GM19351 (cell line): ENCODE measurements around the gene TBCK.

Experiments used
- ATAC-seq: cut with Tn5 transposase; IDR thresholded peaks from one replicate; pipeline ENCODE4 v1.9.1; 2021; ENCODE audit warnings: mild to moderate bottlenecking, moderate library complexity; ENCODE audit not compliant: unreplicated experiment

The TBCK gene

DNA sequence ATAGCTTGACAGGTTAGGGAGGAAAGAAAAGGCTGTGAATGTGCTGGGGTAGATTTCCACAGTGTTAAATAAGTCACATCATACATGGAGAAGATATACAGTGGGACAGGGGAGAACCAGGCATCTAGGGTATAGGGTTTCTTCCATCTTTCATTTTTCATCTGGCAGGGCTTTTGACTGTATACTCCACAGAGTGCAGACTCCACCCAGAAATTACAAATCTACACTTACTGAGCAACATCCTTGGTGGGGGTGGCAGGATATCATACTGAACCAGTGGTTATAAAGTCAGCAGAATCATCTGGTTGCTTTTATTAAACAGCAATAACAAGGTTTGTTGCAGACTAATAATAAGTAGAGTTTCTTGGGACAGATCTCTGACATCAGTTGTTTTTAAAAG is 266.5 kb downstream of the TBCK start:
- no peak for ATAC-seq

DNA sequence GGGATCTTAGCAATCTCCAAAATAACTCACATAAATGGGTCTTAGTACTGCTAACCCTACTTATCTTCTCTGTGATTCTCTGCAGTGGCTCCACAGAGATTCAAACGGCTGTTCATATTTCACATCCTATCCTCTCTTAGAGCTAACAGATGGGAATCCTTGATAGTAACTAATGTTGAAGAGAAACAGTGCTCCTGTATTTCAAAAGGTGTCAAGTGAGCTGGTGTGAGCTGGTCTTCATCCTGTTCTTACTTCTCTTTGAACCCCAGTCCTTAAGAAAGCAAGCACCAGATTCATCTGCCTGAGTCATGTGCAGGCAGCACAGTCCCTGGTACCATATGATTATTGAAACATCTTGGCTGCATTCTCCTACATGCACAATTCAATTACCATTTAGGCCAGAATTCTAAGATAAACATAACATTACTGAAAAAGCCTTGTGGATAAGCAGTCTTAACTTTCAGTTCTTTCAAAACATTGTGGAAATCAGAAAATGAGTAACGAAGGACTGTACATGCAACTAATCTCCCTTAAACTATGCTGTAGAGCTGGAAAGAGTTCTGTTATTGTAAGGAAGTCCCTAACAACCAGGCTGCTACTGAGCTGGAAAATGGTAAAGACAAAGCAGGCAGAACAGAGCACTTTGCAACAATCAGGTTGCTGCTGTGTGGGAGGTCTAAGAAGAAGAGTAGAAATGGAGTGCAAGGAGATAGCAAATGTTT is 267.6 kb downstream of the TBCK start:
- no peak for ATAC-seq

DNA sequence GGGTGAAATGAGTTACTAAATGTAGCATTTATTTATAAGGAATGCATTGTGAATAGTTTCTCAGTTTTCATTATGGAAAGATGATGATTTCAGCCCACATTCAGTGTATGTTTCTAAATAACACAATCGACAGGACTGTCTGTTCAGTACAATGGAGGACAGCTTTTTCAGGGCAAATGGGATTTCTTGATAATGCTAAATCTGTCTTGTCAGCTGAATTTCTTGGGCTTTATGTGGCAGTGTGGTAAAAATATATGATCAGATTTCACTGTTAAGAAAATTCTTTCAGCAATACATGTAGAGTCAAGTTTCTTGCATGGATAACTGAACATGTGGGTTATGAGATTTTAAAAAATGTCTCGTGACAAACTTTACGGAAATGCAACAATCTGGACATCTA is 269.9 kb downstream of the TBCK start:
- no peak for ATAC-seq

DNA sequence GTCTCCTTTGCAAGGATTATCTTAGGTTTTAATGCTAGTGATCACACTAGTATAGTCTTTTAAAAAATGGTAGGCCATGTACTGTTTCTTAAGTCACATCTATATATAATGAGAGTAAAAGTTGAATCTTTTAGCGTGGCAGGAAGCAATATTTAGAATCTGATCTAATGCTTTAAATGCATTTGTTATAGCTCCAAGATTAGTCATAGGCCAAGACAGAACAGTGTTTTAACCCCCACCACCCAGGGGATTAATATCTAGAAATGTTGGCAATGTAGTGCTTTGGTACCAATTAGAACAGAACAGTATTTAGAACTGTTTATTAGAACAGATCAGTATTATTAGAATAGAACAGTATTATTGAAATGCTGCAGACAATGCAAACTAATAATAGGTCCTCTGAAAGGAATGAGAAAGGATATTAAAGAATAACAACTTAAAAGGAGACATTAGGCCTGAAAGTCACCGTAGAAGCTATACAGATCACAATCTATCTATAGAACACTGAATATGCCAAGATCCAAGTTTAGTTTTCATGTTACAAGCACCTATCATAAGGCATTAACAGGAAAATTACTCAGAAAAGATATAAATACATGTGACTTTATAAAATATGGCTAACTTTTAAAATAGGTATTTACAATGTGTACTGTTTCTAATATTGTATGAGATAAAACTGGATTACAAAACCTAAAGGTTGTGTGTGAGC is 274.6 kb downstream of the TBCK start:
- no peak for ATAC-seq

DNA sequence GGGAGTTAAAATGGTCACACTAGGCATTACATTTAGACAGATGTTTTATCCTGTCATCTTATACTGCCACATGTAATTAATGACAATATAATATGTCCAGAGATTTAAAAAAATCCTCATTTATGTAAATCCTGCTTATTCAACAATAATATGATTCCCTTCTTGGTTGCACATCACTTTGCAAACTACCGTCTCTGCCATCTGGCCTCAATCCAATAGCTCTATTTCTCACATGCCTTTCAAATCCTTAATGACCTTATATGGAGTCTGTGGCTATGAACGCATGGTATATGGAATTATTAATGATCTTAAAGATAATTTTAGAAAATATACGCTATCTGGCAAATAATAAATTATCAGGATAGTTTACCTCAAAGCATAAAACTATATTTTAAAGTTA is 276.2 kb downstream of the TBCK start:
- no peak for ATAC-seq

DNA sequence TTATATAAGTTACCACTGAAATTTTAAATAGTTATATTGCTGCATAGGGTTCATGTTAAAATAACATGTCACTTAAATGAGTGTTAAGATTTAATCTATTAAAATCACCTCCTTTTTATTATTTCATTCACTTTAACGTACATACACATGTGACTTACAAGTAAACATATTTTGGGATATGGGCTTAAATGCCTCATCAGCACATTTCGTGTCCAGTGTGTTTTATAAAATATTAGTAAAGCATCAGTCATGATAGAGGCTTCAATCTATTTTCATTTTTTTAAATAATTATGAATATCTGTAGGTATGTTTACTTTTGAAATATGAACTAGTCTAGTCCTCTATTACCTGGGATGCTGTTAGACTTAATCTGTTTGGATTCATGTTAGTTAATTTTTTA is 277.1 kb downstream of the TBCK start:
- no peak for ATAC-seq

DNA sequence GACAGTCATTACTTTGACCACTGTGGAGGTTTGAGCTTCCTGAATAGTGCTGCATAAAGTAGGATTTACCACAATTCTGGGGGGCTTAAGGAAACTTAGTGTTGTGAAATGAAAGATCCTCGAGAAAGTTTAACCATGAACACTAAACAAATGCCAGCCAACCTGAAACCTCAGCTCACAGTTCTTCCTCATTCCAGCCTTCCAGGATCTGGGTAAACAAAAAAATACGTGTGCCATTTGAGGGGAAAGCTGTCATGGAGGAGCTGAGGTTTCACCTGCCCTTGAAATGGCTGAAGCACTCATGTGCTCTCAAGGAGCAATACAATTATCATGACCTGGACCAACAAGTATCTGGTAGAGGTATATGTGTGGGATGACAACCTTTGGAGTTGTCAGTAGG is 278.0 kb downstream of the TBCK start:
- ATAC-seq, result no peak

DNA sequence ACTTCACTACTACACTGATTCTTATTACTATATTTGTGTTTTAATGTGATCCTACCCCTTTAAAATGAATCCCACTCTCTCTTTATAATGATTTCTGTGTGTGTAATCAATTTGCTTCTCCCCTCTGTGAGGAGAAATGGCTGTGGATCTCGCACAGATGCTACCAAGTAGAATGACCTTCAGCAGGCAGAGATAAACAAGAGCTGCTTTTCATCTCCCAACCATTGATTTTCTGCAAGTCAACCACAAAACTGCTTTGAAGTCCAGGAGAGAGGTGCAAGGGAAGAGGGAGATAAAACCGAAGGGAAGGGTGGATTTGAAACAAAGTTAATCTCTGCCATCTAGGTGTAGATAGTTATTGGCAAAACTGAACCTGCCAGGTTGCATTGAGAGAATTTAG is 279.2 kb downstream of the TBCK start:
- ATAC-seq, result no peak

DNA sequence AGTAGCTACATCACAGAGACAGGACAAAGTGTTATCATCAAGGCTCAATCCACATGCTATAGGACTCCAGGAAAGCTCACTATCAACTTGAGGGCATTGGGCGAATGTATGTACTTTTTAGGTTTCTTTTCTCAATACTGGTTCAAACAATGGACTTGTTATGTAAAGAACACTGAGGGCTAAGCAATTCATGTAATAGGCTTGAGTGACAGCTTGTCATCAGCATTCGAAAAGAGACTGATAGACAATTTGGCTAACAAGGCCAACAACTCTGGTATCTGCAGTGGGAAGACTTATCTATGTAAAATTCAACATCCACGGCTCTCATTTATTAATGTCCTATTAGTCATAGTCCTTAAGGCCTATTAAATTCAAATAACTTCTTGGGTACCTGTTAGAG is 279.7 kb downstream of the TBCK start:
- ATAC-seq, result no peak

DNA sequence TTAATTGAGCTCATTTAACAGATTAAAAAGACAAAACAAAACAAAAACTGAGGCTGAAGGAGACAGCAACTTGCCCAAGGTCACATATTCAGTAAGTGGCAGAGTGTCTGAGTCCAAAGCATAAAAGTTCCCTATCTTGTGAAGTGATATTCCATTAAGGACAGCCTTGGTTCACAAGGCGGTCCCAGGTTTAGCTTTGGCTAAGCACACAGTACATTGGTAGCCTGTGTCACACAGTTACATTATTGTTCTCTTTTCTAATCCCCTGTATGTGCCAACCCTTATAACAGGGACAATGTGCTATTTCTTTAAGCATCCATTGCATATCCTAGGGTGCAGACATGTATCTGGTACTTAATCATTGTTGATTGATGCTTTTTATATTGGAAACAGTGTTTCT is 280.8 kb downstream of the TBCK start:
- ATAC-seq, result no peak

DNA sequence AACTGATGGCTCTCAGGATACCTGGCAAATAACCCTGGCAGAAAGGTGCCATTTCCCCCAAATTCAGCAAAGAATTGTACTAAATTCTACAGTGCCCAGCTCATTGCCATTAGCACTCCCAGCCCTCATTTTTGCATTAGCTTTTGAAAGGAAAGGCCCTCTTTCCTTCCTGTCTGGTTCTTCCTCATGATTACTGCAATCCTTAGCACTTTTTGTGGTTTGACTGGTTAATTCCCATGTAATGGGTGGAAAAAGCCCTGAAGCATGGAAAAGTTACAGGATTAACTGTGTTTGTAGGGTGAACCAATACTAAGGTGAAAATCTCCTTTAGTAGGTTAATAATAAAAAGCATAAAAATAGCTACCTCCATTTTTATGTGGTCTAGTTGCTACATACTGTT is 281.3 kb downstream of the TBCK start:
- no peak for ATAC-seq

DNA sequence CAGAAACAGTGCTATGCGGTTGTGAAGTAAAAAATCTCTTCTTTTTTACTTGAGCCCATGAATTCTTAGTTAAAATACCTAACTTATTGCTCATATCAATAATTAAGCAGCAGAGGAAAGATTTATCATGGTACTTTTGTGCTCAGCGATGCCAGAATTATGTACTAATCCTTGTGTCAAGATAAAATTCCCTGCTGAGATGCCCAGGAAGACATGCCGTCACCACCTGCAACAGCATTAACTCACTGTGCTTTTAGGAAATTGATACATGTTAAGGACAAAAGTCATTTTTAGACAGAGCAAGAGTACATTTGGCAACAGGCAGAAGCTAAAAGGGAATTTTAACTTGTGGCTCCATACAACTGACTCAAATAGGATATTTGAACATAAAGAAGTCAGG is 281.8 kb downstream of the TBCK start:
- no peak for ATAC-seq

DNA sequence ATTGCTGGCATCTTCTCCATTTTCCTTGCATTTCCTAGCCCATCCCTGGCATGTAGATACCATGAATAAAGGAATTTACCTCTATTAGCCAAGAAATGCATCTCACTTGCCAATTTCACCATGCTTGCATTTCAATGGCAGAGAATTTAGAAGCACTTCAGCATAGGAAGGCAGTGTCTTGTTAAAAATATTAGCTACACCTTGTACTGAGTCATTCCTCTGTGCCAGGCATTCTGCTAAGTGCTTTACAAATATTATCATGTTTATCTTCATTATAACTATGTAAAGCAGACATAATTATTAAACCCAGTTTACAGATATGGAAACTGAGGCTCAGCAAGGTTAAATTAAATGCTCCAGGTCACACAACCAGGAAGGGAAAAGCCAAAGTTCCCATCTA is 282.5 kb downstream of the TBCK start:
- no peak for ATAC-seq

DNA sequence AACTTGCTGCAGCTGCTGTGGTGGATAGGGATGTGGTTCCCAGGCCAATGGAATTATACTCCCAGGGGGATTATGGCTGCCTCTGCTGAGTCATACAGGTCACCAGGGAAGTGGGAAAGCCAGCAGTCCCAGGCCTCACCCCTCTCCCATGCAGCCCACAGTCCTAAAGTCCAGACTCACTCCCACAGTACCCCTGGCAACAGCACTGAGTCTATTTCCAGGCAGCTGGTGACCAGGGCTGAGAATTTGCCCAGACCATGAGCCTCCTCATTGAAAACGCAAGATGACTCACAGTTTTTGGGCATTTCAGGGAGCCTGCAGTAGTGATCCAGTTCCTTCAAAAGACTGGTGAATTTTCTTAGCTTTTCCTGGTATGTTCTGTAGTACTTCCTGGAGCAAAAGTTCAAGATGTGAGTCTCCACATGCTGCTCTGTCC is 283.1 kb downstream of the TBCK start:
- ATAC-seq, result no peak

DNA sequence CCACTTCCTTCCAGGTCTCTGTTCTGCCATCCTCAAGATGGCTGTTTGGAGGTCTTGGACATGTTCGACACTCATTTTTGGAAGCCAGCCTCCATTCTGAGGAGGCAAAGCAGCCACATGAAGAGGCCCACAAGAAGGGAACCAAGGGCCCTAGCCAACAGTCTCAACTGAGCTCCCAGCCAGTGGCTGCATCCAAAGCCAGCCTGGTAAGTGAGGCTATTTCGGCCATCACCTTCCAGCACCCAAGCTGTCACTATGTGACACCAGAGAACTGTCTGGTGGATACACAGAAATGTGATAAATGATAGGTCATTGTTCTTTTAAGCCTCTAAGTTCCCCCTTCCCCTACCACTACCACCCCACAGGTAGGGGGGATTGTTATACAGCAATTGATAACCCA is 293.6 kb downstream of the TBCK start:
- no peak for ATAC-seq

DNA sequence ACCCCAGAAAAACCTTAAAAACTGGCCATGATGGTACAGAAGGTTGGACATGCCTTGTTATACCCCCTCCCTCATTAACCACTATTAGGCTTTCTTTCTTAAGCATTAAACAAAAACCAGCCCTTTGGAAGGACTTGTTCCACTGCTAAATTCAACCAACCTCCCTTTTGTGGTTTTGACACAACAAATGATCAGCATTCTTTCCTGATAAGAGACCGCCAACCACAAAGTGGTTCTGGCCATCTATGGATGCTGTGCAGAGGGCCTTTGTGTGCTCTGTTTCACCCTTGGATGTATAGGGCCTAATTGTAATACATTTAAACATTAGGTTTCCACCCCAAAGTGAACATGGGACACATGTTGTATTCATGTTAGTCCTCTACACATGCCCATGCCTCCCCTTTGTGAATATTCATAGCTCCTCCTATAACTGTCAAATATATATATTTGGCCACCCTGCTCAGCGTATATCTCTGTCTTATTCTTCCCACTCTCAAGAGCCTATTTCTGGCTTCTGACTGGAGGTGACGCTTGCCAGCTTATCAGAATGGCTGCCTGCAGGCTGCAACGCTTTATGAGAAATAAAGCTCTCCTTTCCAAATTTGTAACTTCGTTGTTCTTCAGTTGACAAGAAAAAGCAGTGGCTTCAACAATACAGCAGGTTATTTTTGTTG is 294.1 kb downstream of the TBCK start:
- ATAC-seq, result no peak

DNA sequence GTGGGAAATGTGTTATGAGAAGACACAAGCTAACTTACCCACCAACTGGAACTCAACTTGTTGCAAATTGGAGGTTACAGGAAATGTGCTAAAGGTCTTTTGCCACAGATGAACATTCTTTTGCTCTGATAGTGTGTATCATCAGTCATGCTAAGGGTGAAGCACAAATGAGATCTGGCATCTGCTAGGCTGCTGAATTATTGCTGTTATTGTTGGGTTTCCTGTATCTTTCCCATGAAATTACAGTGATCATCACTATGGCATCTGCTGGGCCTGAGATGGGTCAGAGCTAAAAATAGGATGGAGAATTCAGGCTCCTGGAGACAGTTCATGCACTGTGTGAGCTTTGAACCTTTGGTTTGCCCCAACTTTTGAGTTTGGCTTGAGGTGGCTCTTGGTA is 296.2 kb downstream of the TBCK start:
- no peak for ATAC-seq

DNA sequence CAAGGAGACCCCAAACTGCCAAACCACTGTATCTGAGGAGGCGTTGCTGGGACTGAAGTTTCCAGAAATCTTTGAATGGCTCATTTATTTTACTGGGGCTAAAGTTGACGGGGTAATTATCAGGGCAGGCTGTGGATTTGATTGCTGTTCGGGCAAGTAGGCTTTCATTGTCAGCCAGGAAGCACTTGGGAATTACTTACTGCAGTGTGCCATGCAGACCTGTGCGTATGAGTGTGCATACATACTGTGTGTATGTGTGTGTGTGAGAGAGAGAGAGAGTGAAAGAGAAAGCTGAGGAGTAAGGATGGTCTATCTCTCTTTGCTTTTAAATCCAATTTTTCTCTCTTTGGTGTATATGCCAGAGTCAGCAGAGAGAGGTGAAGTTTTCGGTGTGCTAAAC is 298.0 kb downstream of the TBCK start:
- ATAC-seq, result no peak

DNA sequence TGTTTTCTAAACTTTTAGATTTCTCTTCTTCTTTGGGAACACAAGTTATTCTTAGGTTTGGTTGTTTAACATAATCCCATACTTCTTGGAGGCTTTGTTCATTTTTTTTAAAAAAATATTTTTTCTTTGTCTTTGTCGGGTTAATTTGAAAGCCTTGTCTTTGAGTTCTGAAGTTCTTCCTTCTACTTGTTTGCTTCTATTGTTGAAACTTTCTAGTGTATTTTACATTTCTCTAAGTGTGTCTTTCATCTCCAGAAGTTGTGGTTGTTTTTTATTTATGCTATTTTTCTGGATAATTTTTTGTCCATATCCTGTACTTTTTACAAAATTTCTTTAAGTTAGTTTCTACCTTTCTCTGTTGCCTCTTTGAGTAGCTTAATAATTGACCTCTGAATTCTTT is 304.6 kb downstream of the TBCK start:
- ATAC-seq, result no peak

DNA sequence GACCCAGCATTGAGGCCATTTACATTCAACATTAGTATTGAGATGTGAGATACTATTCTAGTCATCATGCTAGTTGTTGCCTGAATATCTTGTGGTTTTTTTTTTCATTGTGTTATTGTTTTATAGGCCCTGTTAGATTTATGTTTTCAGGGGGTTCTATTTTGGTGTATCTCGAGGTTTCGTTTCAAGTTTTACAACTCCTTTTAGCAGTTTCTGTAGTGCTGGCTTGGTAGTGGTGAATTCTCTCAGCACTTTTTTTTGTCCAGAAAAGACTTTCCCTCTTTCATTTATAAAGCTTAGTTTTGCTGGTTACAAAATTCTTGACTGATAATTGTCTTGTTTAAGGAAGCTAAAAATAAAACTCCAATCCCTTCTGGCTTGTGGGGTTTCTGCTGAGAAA is 305.2 kb downstream of the TBCK start:
- ATAC-seq, result no peak

DNA sequence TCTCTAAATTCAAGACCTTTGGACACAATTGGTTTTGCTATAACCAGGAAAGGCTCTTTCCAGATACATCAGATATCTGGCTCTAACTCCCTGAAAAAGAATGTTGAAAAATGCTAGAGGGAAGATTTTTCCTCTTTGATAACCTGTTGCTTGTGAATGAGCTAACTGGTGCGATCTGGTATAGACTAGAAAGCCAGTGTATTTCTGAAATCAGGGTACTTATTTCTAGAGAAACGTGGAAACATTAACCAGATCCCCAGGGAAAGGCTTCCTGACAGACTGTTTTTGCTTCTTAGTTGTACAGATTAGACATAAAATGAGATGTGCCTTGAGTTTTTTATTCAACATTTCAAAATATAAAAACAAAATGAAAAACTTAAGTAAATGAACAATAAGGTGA is 313.0 kb downstream of the TBCK start:
- no peak for ATAC-seq
